H1 (cell line): ENCODE data around the gene ZNF30. TPM values are rescaled to one million over a fixed set of nuclear protein-coding genes. Genes with fewer than 3 reads are reported as not detected.

Source experiments
- CTCF ChIA-PET: fragments of 300-600 bp; sonication (Branson Sonifier 250); formaldehyde crosslinking; loops from one replicate; lab custom pipeline; 2021; ENCODE audit not compliant: partially characterized antibody; lab: Charles Lee
- POLR2A ChIA-PET: fragments of 300-600 bp; sonication (Branson Sonifier 250); formaldehyde crosslinking; loops from one replicate; lab custom pipeline; 2021; ENCODE audit warnings: inconsistent platforms; ENCODE audit not compliant: partially characterized antibody; lab: Charles Lee
- DNase-seq, 2 experiments: peaks; one replicate each; pipeline versions ENCODE4 v3.0.0 to v3.0.0-alpha.2; 2010 to 2022; ENCODE audit warnings: low spot score in 2 of 2, low read depth in 1 of 2, mixed read lengths in 1 of 2
- FAIRE-seq: peaks from 2 replicates; lab custom pipeline; 2011; peaks lifted over from hg19 to GRCh38; lab: Jason Lieb, UNC
- H2AFZ ChIP-seq: 2 replicates; pipeline ENCODE4 v1.8.1; 2012; ENCODE audit warnings: low read length, inconsistent platforms
- H2AK5ac ChIP-seq: 2 replicates; pipeline ENCODE4 v1.6.1; 2013; ENCODE audit warnings: low read depth, low read length
- H2BK120ac ChIP-seq: replicated peaks from 2 replicates; pipeline ENCODE3; 2013; ENCODE audit warnings: low read depth, low read length, inconsistent platforms
- H2BK12ac ChIP-seq: 2 replicates; pipeline ENCODE4 v1.6.1; 2013; ENCODE audit warnings: low read depth, low read length
- H2BK15ac ChIP-seq: 2 replicates; pipeline ENCODE4 v1.6.1; 2013; ENCODE audit warnings: low read length
- H2BK20ac ChIP-seq: 2 replicates; pipeline ENCODE4 v1.6.1; 2013; ENCODE audit warnings: low read length
- H2BK5ac ChIP-seq: 2 replicates; pipeline ENCODE4 v1.6.1; 2013; ENCODE audit warnings: low read depth, low read length
- H3K14ac ChIP-seq: 2 replicates; pipeline ENCODE4 v1.6.1; 2013; ENCODE audit warnings: inconsistent platforms; ENCODE audit not compliant: insufficient read length
- H3K18ac ChIP-seq: 2 replicates; pipeline ENCODE4 v1.6.1; 2013; ENCODE audit warnings: low read length; ENCODE audit errors: extremely low read depth
- H3K23ac ChIP-seq: 2 replicates; pipeline ENCODE4 v1.6.1; 2013; ENCODE audit warnings: inconsistent platforms; ENCODE audit not compliant: insufficient read length
- H3K23me2 ChIP-seq: 2 replicates; pipeline ENCODE4 v1.6.1; 2013; ENCODE audit warnings: low read depth, low read length
- H3K27ac ChIP-seq: 2 replicates; pipeline ENCODE4 v1.6.1; 2011; ENCODE audit warnings: low read depth, low read length, inconsistent platforms
- H3K27me3 ChIP-seq, 4 experiments: replicated peaks in 1 of 4; 1 replicate in 1 of 4; 2 replicates in 3 of 4; pipeline versions ENCODE4 v1.6.1 to v1.8.1; 2011 to 2013; ENCODE audit warnings: low read length in 3 of 4, mild to moderate bottlenecking in 3 of 4, inconsistent platforms in 2 of 4, mixed read lengths in 2 of 4, moderate library complexity in 1 of 4; ENCODE audit not compliant: control insufficient read depth in 3 of 4, insufficient read depth in 3 of 4; ENCODE audit errors: extremely low read depth in 1 of 4
- H3K36me3 ChIP-seq, 4 experiments: 2 replicates each; pipeline versions ENCODE4 v1.6.1 to v1.8.1; 2011 to 2013; ENCODE audit warnings: mild to moderate bottlenecking in 4 of 4, low read length in 3 of 4, moderate library complexity in 2 of 4, control low read depth in 1 of 4, inconsistent platforms in 1 of 4; ENCODE audit not compliant: insufficient read depth in 4 of 4, control insufficient read depth in 2 of 4
- H3K4ac ChIP-seq: replicated peaks from 2 replicates; pipeline ENCODE3; 2013; ENCODE audit warnings: low read length, low read depth, mixed read lengths, inconsistent platforms; ENCODE audit not compliant: insufficient read length
- H3K4me1 ChIP-seq, 4 experiments: replicated peaks in 1 of 4; 1 replicate in 1 of 4; 2 replicates in 3 of 4; pipeline versions ENCODE4 v1.6.1 to v1.8.1; 2011 to 2013; ENCODE audit warnings: low read length in 3 of 4, inconsistent platforms in 2 of 4, mixed read lengths in 1 of 4; ENCODE audit not compliant: insufficient read depth in 4 of 4, control insufficient read depth in 3 of 4
- H3K4me2 ChIP-seq, 2 experiments: 2 replicates each; pipeline versions ENCODE4 v1.6.1 to v1.8.1; 2011 to 2013; ENCODE audit warnings: low read depth in 2 of 2, low read length in 2 of 2, control low read depth in 1 of 2, inconsistent platforms in 1 of 2, mild to moderate bottlenecking in 1 of 2; ENCODE audit not compliant: insufficient read depth in 1 of 2
- H3K4me3 ChIP-seq, 4 experiments: fragments of 200-600, 300-600 bp in 1 of 4; sonication (generic), shearing (Covaris generic), sonication (Bioruptor Twin) in 1 of 4; 2 replicates each; pipeline versions ENCODE4 v1.5.1 to v1.8.1; 2011 to 2016; ENCODE audit warnings: low read length in 4 of 4, low read depth in 3 of 4, control low read depth in 2 of 4, inconsistent platforms in 2 of 4, mild to moderate bottlenecking in 2 of 4, mixed read lengths in 1 of 4, moderate library complexity in 1 of 4; ENCODE audit not compliant: insufficient read depth in 2 of 4; ENCODE audit errors: extremely low read depth in 1 of 4
- H3K56ac ChIP-seq: replicated peaks from 2 replicates; pipeline ENCODE3; 2013; ENCODE audit warnings: low read depth, mild to moderate bottlenecking, mixed read lengths, low read length, inconsistent platforms; ENCODE audit not compliant: insufficient read length
- H3K79me1 ChIP-seq: 2 replicates; pipeline ENCODE4 v1.6.1; 2013; ENCODE audit warnings: low read depth, low read length, control low read depth
- H3K79me2 ChIP-seq, 2 experiments: 2 replicates each; pipeline versions ENCODE4 v1.6.1 to v1.8.1; 2012 to 2013; ENCODE audit warnings: low read length in 2 of 2, mild to moderate bottlenecking in 2 of 2, inconsistent platforms in 1 of 2; ENCODE audit not compliant: insufficient read depth in 2 of 2, control insufficient read depth in 1 of 2
- H3K9ac ChIP-seq, 4 experiments: replicated peaks in 1 of 4; 1 replicate in 1 of 4; 2 replicates in 3 of 4; pipeline versions ENCODE4 v1.6.1 to v1.8.1; 2011 to 2013; ENCODE audit warnings: low read depth in 3 of 4, low read length in 3 of 4, control low read depth in 2 of 4, mild to moderate bottlenecking in 2 of 4, moderate library complexity in 2 of 4, inconsistent platforms in 1 of 4; ENCODE audit errors: extremely low read depth in 1 of 4
- H3K9me3 ChIP-seq, 2 experiments: 2 replicates each; pipeline versions ENCODE4 v1.6.1 to v1.8.1; 2012 to 2013; ENCODE audit warnings: mild to moderate bottlenecking in 2 of 2, moderate library complexity in 2 of 2, control low read depth in 1 of 2, inconsistent platforms in 1 of 2, low read depth in 1 of 2, low read length in 1 of 2, mixed read lengths in 1 of 2; ENCODE audit not compliant: insufficient read depth in 2 of 2
- H4K20me1 ChIP-seq, 2 experiments: replicated peaks in 1 of 2; 2 replicates each; pipeline versions ENCODE3 to v1.8.1; 2011 to 2013; ENCODE audit warnings: inconsistent platforms in 2 of 2, low read length in 2 of 2, mild to moderate bottlenecking in 1 of 2; ENCODE audit not compliant: insufficient read depth in 2 of 2, control insufficient read depth in 1 of 2
- H4K5ac ChIP-seq: 2 replicates; pipeline ENCODE4 v1.6.1; 2013; ENCODE audit warnings: low read length, low read depth, mixed read lengths, inconsistent platforms; ENCODE audit not compliant: insufficient read length
- H4K8ac ChIP-seq: 2 replicates; pipeline ENCODE4 v1.8.0; 2013; ENCODE audit warnings: mild to moderate bottlenecking, moderate library complexity, low read length, inconsistent platforms; ENCODE audit not compliant: insufficient read depth; ENCODE audit errors: extremely low read depth
- H4K91ac ChIP-seq: replicated peaks from 2 replicates; pipeline ENCODE3; 2013; ENCODE audit warnings: low read length, mixed read lengths, inconsistent platforms; ENCODE audit not compliant: insufficient read length
- CHD1 ChIP-seq: IDR thresholded peaks from 2 replicates; pipeline ENCODE4 v1.6.1; 2012; ENCODE audit warnings: low read depth, low read length, improper control_type of control experiment
- CTBP2 ChIP-seq: IDR thresholded peaks from 2 replicates; pipeline ENCODE4 v1.7.0; 2011; ENCODE audit warnings: borderline replicate concordance, mild to moderate bottlenecking, moderate library complexity, mixed read lengths, low read length; ENCODE audit not compliant: insufficient read depth, insufficient read length
- KDM5A ChIP-seq: fragments of 200-600 bp; IDR thresholded peaks from 2 replicates; pipeline ENCODE4 v1.7.1; 2012; ENCODE audit warnings: mild to moderate bottlenecking, low read length, inconsistent platforms, mixed read lengths
- RFX5 ChIP-seq: IDR thresholded peaks from 2 replicates; pipeline ENCODE4 v1.6.1; 2011; ENCODE audit warnings: low read depth, low read length, improper control_type of control experiment, borderline replicate concordance
- SIRT6 ChIP-seq: IDR thresholded peaks from one replicate; pipeline ENCODE4 v1.7.1; 2012; ENCODE audit warnings: low read length, inconsistent platforms
- SIX5 ChIP-seq: IDR thresholded peaks from 2 replicates; pipeline ENCODE4 v1.6.1; 2011; ENCODE audit warnings: mild to moderate bottlenecking, low read depth, low read length
- SP4 ChIP-seq: IDR thresholded peaks from 2 replicates; pipeline ENCODE4 v1.6.1; 2012; ENCODE audit warnings: low read length, inconsistent platforms
- SUZ12 ChIP-seq: fragments of 200-600 bp; sonication (generic); IDR thresholded peaks from 2 replicates; pipeline ENCODE4 v1.6.1; 2012; ENCODE audit warnings: mild to moderate bottlenecking, inconsistent platforms, low read length, moderate library complexity, mixed read lengths
- TAF7 ChIP-seq: optimal IDR thresholded peaks from 2 replicates; pipeline ENCODE3; 2011; ENCODE audit warnings: low read depth, mild to moderate bottlenecking, inconsistent platforms, low read length, moderate library complexity, borderline replicate concordance
- TCF12 ChIP-seq: IDR thresholded peaks from 2 replicates; pipeline ENCODE4 v1.6.1; 2011; ENCODE audit warnings: low read depth, mild to moderate bottlenecking, low read length
- WGBS, 2 experiments: shearing (Covaris generic) in 1 of 2; methylation state at CpG; one replicate each; pipeline versions ENCODE4 v1.1.6 to v1.1.7; 2013 to 2015; ENCODE audit warnings: low lambda C conversion rate in 2 of 2, mixed read lengths in 2 of 2, inconsistent platforms in 1 of 2, low coverage in 1 of 2, missing lambda C conversion rate in 1 of 2; ENCODE audit not compliant: insufficient replicate concordance in 2 of 2, insufficient coverage in 1 of 2, insufficient read length in 1 of 2; ENCODE audit errors: extremely low coverage in 1 of 2, missing lambda C conversion rate in 1 of 2; 5-methylcytosine and 5-hydroxymethylcytosine counted together
- long read RNA-seq, 2 experiments: library from RNA in 1 of 2; library from capped mRNA in 1 of 2; stranded (forward); transcript quantifications; one replicate each; pipeline ENCODE4 v2.0.0, GENCODE V29; 2021; ENCODE audit warnings: inconsistent platforms in 1 of 2
- polyA minus RNA-seq, 3 experiments: library from RNA; depleted of rRNA, polyadenylated mRNA; stranded (reverse); fragments of >200 nt; gene quantifications; 1 replicate in 2 of 3; 2 replicates in 1 of 3; pipeline ENCODE4 v1.2.3, GENCODE V29; 2011
- polyA plus RNA-seq, 7 experiments: library from polyadenylated mRNA; depleted of rRNA in 3 of 7; stranded (reverse) in 5 of 7; unstranded in 2 of 7; fragments of >200 nt in 5 of 7; fragments of 200-250 nt in 2 of 7; gene quantifications; 1 replicate in 5 of 7; 2 replicates in 1 of 7; 4 replicates in 1 of 7; pipeline versions ENCODE4 v1.2.1 to v1.2.3, GENCODE V29; 2011 to 2013; ENCODE audit warnings: missing spikeins in 2 of 7, mixed read lengths in 2 of 7
- total RNA-seq: library from RNA; stranded (reverse); fragmentation: NEBNext Ultra II Directional; extraction: Animal tissue kit (Norgen Biotek cat#: 25700); gene quantifications from 2 replicates; pipeline ENCODE4 v1.2.1, GENCODE V29; 2021

The ZNF30 gene
- total RNA-seq (4.7 TPM in 2 replicates), polyA plus RNA-seq (2011; rRNA removed) (1.1 and 2.0 TPM in 2 replicates), polyA minus RNA-seq (2011; rRNA and poly(A)+ RNA removed) (6.1 and 6.5 TPM in 2 replicates)
- polyA plus RNA-seq (2011; cell fraction: cytosol; rRNA removed) = 3.4 TPM
- 2.7 TPM for polyA plus RNA-seq (2011; cell fraction: nucleus; rRNA removed)
- 3.7 to 6.3 TPM (median 4.2 TPM) in 4 replicates for polyA plus RNA-seq (2012, experiment 1 of 2)
- 0.38 TPM for polyA plus RNA-seq (2012, experiment 2 of 2)
- polyA plus RNA-seq (2013, experiment 1 of 2) = 2.8 TPM
- 2.6 TPM for polyA plus RNA-seq (2013, experiment 2 of 2)
- polyA minus RNA-seq (2011; cell fraction: cytosol; rRNA and poly(A)+ RNA removed) = 5.4 TPM
- polyA minus RNA-seq (2011; cell fraction: nucleus; rRNA and poly(A)+ RNA removed) = 5.1 TPM
- long read RNA-seq, experiment 1, partial matches to known transcripts = 0 of 4 reads
- long read RNA-seq, experiment 1, other reads (novel, unspliced or antisense) = 4 of 4 reads
- long read RNA-seq, experiment 2, partial matches to known transcripts = 0 of 5 reads
- long read RNA-seq, experiment 2, other reads (novel, unspliced or antisense) = 4 of 5 reads

DNA sequence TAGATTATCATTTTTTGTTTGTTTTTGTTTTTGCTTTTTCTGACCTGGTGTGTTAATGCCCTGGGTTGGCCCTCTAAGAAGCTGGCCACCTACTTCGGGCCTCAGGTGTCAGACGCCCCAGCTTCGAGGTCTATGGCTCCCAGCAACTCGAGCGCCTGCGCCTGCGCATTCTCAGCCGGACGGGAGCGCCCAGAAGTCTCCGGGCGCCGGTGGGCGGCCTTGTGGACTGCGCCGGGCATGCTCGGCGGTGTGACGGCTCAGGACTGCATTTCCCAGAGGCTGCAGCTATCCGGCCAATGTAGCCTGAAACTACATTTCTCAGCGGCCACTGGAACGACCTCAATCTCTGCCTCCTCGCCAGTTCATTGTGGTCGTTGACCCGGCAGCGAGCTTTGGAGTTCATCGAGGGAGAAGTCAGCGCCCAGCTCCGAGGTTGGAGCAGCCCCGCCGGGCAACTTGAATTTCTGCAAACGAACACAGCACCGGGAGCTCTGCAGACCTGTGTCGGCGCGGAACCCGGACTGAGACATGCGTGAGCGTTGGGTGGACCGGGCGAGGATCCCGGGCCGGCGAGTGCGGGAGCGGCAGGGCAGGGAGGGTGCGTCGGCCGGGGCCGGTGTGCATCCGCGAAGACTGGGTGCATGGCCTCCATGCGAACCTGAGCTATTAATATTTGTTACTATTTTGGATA, at the start of gene ZNF30:
Gene ZNF30 (plus strand): TSS at position 219 of the 691 bp plus-strand sequence. CDS start 3,045 bp downstream, outside the sequence.
- POLR2A ChIA-PET = interaction anchor here (0.9 to 2.6 kb wide), 15 partner anchors 9 to 155 kb away, joined by 3 to 15 read pairs (median 3); partner anchors contain the start of genes GRAMD1A and ZNF599
- Histone ChIP-seq H3K4me2 (peak within 1 kb of the TSS; percentile 58 to 74), H4K91ac (no peak within 1 kb of the TSS), H2AFZ (no peak within 1 kb of the TSS; the same call in 1 of the 2 replicates), H3K4me3 (peak within 1 kb of the TSS; percentile 57 to 92 (median 83)), H4K8ac (peak within 1 kb of the TSS; percentile 45; the same call in 1 of the 2 replicates), H3K79me2 (no peaks in the 10 kb centered on the region), H2AK5ac (no peak within 1 kb of the TSS), H3K9me3 (no peaks in the 10 kb centered on the region; a peak in 1 of 4 replicates), H3K4me1 (no peaks in the 10 kb centered on the region), H4K20me1 (no peaks in the 10 kb centered on the region), H3K36me3 (peaks cover 0 to 3% (median 0%) of the 10 kb centered on the region in 4 experiments; a peak in 1 of 8 replicates), H2BK5ac (peak within 1 kb of the TSS; percentile 26; the same call in 1 of the 2 replicates), H3K79me1 (no peaks in the 10 kb centered on the region), H2BK12ac (no peak within 1 kb of the TSS), H3K27me3 (no peaks in the 10 kb centered on the region), H3K23ac (no peak within 1 kb of the TSS), H4K5ac (peak within 1 kb of the TSS; percentile 68), H2BK20ac (no peak within 1 kb of the TSS), H2BK15ac (no peak within 1 kb of the TSS), H3K14ac (no peak within 1 kb of the TSS), H3K27ac (no peak within 1 kb of the TSS), H3K4ac (no peak within 1 kb of the TSS), H3K9ac (peak within 1 kb of the TSS; percentile 24 to 82 (median 71); a peak in 6 of 7 replicates), H3K18ac (peak within 1 kb of the TSS; percentile 91; the same call in 1 of the 2 replicates), H2BK120ac (no peak within 1 kb of the TSS), H3K56ac (peak within 1 kb of the TSS; percentile 42), H3K23me2 (no peaks in the 10 kb centered on the region)
- WGBS, 2 experiments = 2% methylated on average over 53 of the region's 53 CpGs; no CpG with 5 or more reads in 1 of the 2 experiments
- CTCF ChIA-PET = interaction anchor here (0.9 to 2.5 kb wide), 5 partner anchors 46 to 89 kb away, joined by 3 to 9 read pairs (median 3); no protein-coding TSS in a partner anchor
- FAIRE-seq (peak; percentile 52), DNase-seq (peak; percentile 77 to 90)
- no peak for TF ChIP-seq SIRT6
- TF ChIP-seq CHD1 = no peak
- TF ChIP-seq CTBP2 = no peak
- no peak for TF ChIP-seq TCF12
- no peak for TF ChIP-seq SUZ12
- 0 out of 2 replicates have a peak, but pooled peaks have one; percentile 29 for TF ChIP-seq SP4
- no peak for TF ChIP-seq RFX5
- TF ChIP-seq TAF7 = peak; percentile 94
- TF ChIP-seq KDM5A = no peak
- peak; percentile 52 for TF ChIP-seq SIX5
